Measurements from ENCODE around the gene UBE3C. TPM values are rescaled to one million over a fixed set of nuclear protein-coding genes. Genes with fewer than 3 reads are reported as not detected.

Gene UBE3C
- total RNA-seq, 1 experiment from 2014 or later, result 50.2 TPM

DNA sequence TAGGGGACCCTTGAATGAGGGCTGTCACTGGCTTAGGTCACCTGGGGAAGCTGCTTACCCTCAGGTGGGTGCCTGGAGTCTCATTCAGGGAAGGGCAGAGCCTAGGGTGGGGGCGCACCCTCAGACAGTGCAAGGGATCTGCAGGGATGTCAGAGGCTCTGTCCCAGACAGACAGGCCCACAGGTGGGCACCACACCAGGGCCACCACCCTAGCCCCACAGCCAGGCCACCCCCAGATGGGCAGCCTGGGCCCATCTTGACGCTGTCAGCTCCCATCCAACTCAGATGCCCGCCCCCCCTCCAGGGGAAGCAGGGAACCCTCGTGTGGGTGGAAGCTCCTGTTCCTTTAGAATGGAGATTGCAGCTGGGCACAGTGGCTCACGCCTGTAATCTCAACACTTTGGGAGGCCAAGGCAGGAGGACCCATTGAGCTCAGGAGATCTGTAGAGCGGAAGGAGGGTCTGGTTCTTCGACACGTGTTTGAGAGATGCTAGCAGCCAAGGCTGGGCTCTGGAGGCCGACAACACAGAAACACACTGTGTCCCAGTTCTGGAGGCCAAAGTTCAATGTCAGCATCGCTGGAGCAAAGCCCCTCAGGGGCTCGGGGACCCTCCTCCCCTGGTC lies 139.6 kb downstream of the UBE3C start:
- no peak for DNase-seq (ENCODE audit: low spot score)
- in situ Hi-C loops (cut with HindIII; ENCODE audit: low sequenced_read_pairs), result no loop called here

DNA sequence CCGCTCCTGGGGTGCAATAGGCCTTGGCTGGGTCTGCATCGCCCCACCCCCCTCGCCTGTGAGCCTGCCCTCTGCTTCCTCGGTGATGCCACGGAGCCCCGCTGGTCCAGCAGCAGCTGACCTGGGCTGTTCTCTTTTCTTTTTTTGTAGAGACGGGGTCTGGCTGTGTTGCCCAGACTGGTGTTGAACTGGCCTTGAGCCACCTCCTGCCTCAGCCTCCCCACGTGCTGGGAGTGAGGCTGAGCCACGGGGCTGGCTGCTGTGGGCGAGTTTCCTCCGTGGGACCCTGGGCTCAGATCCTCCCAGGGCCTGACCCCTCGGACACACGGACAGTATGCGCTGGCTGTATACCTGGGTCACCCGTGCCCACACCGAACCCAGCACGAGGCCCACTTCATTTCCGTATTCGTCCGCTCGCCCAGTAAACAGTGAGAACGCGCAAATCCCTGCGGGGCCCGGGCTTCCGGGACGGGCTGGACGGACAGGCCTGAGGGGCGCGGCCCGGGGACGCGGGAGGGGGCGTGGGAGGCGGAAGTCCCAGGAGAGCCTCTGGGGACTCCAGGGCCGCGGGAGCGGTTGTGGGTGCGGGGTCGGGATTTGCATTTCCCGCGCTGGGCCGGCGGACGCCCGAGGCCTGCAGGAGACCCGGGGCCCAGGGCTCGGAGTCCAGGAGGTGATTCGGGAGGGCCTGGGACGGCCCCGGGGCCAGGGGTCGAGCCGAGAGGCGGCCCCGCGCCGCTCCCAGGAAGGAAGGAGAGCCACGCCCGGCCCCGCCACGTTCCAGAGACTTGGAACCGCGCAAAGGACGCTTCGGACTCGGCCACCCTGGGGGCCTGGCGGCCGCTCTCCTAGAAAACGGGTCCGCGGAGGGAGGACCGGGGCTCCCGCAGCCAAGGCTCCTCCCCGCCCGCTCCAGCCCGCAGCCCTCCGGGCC lies 140.3 kb downstream of the UBE3C start:
- no peak for DNase-seq (ENCODE audit: low spot score)
- in situ Hi-C loops (cut with HindIII; ENCODE audit: low sequenced_read_pairs), result no loop called here

DNA sequence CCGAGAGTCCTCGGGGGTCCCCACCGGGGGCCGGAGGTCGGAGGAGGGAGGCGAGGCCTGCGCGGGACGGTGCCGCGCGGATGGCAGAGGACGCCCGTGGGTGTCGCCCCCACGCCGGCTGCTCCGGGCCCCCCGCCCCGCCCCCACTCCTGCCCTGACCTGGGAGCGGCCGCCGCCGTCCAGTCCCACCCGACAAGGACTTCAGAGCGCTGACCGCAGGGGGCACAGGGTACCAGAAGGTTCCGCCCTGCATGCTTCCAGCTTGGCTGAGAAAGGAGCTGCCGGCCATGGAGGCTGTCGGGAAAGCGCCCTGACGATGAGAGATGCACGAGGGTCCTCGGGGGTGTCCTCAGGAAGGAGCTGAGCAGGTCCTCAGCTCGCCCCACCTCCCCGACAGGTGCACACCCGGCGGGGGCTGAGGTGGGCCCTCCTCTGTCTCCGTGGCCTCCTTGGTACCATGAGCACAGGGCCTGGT lies 141.1 kb downstream of the UBE3C start:
- in situ Hi-C loops (cut with HindIII; ENCODE audit: low sequenced_read_pairs), result no loop called here
- no peak for DNase-seq (ENCODE audit: low spot score)

DNA sequence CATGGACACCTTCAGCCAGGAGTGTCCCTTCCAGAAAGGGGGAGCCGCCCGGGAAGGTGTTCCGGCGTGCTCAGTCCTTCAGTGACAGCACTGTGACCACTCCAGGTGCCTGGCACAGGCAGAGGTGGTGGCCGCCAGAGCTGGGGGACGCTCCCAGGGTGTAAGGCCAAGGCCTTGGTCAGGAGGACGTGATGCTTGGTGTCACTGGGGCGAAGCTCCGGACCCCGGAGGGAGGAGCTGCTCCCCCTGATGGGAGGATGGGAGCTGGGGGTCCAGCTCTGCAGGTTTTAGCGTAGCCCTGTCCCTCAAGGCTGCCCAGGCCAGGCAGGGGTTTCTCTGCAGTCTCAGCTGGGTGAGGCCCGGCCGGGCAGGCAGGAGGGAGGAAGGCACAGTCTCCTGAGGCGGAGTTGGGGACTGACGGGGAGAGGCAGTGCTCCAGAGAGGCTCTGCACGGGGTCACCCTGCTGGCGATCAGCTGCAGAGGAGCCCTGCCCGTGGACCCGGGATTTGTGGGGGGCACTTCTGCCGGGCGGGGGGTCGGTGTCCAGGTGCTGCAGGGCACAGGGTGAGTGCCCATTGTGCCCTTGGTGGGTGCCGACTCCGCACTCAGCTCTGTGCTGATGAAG lies 141.6 kb downstream of the UBE3C start:
- in situ Hi-C loops (cut with HindIII; ENCODE audit: low sequenced_read_pairs), result no loop called here
- no peak for DNase-seq (ENCODE audit: low spot score)

DNA sequence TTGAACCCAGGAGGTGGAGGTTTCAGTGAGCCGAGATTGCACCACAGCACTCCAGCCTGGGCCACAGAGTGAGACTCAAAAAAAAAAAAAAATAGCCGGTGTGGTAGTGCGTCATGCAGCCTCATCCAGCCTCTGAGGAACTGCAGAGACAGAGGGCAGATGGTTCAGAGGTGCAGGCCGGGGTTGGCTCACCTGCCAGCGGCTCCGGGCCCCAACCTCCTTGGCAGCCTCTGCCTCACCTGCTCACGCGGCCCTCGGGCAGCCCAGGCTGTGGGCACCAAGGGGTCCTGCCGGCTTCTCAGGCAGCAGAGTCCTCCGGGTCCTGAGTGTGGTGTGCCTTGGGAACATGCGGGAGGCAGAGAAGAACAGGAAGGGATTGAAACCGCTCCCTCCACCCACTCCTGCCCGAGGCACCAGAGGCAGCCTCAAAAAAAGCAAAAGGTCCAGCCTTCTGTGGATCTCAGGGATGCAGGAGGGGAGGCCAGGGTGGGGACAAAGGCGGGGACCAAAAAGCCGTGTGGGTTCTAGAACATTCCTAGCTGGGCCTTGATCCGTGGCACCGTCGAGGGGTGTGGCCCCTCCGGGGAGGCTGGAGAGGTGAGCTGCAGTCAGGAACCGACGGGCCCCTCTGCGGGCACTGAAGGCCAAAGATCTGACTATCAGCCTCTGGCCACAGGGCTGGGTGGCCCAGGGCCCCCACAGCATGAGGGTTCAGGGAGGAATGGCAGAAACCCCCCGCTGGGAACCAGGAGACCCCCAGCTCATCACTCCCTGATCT lies 142.7 kb downstream of the UBE3C start:
- in situ Hi-C loops (cut with HindIII; ENCODE audit: low sequenced_read_pairs), result no loop called here
- no peak for DNase-seq (ENCODE audit: low spot score)

DNA sequence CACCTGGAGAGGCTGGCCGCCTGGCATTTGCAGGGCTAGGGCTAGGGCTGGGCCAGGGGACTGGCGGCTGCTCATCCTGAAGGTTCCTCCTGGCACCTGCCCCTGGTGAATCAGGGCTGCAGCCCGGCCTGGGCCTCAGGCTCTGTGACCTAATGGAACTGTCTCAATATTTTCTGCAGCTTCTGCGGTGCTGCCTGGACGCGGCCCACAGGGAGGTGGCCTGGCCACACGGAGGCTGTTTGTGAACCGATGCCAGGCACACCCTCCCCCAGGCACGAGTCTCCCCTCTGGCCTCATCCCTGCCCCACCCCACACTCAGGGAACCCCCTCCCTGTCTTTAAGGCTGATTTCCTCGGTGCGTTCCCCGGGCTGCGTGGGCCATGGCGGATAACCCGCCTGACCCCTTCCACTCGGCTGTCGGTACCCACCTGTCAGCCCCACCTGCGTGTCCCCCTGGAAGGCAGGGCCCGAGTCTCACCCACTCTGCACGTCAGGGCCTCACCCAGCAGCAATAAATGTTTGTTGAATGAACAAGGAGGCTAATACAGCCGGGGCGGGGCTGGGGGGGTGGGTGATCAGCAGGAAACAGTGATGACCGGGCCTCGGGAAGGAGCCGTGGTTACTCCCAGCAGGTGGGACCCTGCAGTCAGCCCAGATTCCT lies 143.5 kb downstream of the UBE3C start:
- no peak for DNase-seq (ENCODE audit: low spot score)
- in situ Hi-C loops (cut with HindIII; ENCODE audit: low sequenced_read_pairs), result no loop called here

DNA sequence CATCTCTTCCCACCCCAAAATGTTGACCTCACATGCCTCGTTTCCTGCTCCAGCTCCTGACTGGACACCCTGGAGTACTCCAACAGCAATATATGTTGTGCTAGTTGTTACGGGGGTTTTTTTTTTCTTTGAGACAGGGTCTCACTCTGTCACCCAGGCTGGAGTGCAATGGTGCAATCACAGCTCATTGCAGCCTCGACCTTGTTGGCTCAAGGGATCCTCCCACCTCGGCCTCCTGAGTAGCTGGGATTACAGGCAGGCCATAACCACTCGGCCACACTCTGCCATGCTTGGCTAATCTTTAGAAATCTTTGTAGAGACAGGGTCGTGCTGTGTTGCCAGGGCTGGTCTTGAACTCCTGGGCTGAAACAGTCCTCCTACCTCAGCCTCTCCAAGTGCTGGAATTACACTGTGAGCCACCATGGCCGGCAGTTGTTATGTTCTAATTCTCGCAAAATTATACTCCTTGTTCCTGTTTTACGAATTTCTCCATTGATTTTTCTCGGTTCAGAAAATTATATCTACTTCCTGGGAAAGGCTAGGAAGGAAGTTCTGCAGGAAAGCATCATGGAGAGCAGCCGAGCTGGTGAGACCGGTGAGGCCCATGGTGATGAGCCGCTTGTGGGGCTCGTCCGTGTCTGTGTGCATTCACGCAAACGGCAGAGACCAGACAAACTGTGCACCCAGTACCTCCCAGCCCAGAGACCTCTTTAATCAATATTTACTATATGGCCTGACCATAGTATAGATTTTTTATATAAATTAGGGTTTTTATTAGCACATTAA lies 145.7 kb downstream of the UBE3C start:
- in situ Hi-C loops (cut with HindIII; ENCODE audit: low sequenced_read_pairs), result no loop called here
- no peak for DNase-seq (ENCODE audit: low spot score)

DNA sequence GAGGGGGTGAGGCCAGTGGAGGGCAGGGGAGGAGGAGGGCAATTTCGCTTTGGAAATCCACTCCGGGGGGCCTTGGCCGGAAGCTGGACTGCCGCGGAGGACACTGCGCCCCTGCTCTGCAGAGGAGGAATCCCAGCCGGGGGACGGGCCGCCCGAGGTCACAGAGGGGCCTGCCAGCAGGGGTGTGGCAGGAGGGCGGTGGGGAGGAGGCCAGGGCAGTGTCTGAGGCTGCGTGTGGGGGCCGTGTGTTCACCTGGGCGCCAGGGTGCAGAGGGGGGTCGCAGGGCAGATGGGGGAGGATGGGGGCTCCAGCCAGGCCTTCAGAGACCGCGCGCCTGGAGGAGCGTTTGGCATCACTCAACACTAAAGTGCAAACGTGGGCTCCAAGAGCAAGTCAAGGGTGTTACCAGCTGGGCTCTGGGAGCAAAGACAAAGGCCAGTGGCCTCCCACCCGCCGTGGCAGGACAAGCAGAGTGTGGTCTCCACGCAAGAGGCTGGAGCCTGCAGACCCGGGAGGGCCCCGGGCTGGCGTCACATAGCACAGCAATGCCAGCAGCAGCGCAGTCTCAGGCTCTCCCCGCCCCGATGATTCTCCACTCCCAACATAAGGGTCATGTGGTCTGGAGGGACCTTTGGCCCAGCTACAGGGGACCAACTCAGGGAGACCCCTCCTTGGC lies 152.8 kb downstream of the UBE3C start:
- DNase-seq (ENCODE audit: low spot score), result no peak
- in situ Hi-C loops (cut with HindIII; ENCODE audit: low sequenced_read_pairs), result no loop called here

DNA sequence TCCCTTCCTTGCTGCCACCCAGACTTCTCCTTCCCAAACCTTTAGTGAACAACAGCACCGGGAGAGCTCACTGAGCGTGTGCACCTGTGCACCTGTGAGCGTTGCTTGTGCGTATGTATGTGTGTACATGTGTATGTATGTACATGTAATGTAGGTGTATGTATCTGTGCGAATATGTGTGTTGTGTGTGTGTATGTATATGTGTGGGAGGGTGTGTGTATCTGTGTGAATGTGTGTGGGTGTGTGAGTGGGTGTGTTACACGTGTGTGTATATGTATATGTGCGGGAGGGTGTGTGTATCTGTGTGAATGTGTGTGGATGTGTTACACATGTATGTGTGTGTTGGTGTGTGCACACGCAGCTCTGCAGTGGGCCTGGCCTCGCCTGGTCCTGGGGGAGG lies 153.5 kb downstream of the UBE3C start:
- in situ Hi-C loops (cut with HindIII; ENCODE audit: low sequenced_read_pairs), result no loop called here
- DNase-seq (ENCODE audit: low spot score), result no peak

DNA sequence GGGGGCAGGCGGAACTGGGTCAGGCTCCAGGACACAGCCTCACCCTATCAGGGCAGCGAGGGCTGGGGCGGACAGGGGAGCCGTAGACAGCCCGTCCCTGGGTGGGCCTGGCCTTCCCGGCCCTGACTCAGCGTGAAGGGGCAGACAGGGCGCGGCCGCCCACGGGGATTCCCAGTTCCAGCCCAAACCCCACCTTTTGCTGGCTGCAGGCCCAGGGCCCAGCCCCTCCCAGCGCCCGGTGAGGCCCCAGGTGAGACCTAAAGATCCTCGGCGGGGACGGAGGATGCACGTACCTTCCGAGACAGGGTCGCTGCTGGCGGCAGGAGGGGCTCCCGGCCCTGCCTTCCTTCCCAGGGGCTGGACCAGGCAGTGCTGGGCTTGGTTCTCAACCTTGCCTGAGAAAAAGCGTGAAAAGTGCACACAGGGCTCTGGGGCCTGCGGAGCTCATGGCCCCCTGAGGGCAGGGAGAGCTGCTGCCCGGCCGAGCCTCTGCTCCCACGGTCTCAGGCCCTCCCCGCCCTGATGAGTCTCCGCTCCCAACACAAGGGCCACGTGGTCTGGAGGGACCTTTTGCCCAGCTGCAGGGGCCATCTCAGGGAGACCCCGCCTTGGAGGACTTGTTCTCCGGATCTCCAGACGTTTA lies 154.2 kb downstream of the UBE3C start:
- in situ Hi-C loops (cut with HindIII; ENCODE audit: low sequenced_read_pairs), result no loop called here
- DNase-seq (ENCODE audit: low spot score), result no peak

DNA sequence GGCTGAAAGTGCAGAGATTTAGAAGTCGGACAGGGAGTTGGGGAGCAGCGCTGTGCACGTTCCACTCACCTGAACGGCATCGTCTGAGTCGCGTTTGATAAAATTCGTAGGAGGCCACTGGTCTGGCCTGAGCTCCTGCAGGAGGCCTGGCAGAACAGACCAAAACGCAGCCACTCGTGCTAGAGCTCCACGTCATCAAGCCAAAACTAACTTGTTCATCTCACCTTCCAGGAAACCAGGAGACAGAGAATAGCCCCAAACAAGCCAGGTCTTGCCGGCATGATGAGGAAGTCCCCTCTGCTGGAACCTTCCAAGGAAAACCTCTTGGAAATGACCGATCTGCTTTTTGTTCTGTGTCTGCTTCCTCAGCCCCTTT lies 154.7 kb downstream of the UBE3C start:
- no peak for DNase-seq (ENCODE audit: low spot score)
- in situ Hi-C loops (cut with HindIII; ENCODE audit: low sequenced_read_pairs), result no loop called here

DNA sequence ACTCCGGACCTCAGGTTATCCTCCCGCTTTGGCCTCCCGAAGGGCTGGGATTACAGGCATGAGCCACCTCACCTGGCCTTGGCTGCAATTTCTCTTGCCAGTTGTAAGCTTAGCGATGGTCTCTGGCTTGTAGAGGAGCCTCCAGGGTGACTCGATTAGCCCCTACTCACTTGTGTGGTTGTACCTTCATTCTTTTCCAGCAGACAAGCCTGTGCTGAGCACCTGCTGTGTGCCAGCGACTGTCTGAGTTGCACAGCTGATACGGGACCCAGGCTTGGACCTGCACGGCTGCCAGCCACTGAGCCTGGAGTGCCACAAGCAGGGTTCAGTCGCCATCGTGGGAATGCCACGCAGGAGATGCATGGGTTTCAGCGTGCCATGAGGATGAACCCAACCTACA lies 156.0 kb downstream of the UBE3C start:
- no peak for DNase-seq (ENCODE audit: low spot score)
- in situ Hi-C loops (cut with HindIII; ENCODE audit: low sequenced_read_pairs), result no loop called here

DNA sequence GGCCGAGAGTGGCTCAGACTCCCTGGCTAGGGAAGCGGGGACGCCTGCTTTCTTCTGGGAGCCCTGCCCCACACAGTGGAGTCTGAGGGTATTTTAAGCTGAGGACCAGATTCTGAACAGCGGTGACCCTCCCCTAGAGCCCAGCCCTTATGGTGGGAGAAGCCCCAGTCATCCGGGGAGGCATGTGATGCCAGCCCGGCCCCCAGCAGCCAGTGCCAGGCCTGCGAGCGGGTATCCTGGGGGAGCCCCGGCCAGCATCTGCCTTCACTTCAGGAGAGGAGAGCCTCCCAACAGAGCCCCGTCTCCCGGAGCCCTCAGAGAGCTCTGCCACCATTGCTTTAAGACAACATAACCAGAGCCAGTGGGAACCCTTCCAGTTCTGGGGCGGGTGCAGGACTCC lies 156.6 kb downstream of the UBE3C start:
- DNase-seq (ENCODE audit: low spot score), result no peak
- in situ Hi-C loops (cut with HindIII; ENCODE audit: low sequenced_read_pairs), result no loop called here

DNA sequence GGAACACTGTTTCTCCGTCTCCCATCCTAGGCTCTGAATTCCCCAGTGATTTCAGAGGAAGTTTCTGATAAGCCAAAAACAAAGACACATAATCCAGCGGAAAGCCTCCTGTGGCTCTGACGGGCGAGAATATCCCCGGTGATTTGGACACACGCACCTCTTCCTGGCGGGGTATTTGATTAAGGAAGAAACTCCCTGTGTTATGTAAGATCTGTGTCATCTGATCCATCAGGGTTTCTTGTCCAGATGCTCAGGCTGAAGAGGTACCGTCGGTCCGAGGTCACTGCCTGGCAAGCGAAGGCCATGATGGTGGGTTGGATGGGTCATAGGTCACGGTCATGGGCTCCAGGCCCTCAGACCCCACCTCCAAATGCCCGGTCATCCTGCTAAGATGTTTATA lies 158.5 kb downstream of the UBE3C start:
- in situ Hi-C loops (cut with HindIII; ENCODE audit: low sequenced_read_pairs), result no loop called here
- DNase-seq (ENCODE audit: low spot score), result no peak

DNA sequence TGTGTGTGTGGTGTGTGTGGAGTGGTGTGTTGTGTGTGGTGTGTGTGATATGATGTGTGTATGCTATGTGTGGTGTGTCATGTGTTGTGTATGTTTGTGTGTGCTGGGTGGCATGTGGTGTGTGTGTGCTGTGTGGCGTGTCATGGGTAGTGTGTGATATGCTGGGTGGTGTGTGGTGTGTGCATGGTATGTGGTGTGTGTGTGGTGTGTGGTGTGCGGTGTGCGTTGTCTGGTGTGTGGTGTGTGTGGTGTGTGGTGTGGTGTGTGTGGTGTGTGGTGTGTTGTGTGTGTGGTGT lies 160.5 kb downstream of the UBE3C start:
- no peak for DNase-seq (ENCODE audit: low spot score)
- in situ Hi-C loops (cut with HindIII; ENCODE audit: low sequenced_read_pairs), result no loop called here

DNA sequence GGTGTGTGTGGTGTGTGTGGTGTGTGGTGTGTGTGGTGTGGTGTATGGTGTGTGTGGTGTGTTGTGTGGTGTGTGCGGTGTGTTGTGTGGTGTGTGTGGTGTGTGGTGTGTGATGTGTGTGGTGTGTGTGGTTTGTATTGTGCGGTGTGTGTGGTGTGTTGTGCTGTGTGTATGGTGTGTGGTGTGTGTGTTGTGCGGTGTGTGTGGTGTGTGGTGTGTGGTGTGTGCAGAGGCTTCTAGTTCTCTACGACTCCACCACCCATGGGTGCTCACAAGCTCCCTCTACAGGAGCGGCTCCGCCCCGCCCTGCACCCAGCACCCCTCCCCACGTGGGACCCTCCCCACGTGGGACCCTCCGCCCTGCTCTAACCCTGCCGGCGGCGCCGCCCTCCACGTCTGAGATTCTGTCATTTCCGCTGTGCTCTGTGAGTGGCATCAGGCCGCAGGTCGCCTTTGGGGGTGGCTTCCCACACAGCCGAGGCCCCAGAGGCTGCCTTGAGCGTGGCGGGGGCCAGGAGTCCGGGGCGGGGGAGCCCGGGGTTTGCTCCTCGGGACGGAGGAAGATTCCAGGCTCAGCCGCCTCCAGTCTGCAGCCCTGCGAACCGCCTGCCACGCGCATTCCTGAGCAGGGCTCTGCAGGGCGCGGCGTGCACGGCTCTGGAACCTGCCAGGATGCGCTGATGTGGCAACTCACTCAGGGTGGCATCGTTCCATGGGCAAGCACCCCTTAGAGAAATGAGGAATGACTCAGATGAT lies 161.1 kb downstream of the UBE3C start:
- in situ Hi-C loops (cut with HindIII; ENCODE audit: low sequenced_read_pairs), result no loop called here
- DNase-seq (ENCODE audit: low spot score), result no peak

DNA sequence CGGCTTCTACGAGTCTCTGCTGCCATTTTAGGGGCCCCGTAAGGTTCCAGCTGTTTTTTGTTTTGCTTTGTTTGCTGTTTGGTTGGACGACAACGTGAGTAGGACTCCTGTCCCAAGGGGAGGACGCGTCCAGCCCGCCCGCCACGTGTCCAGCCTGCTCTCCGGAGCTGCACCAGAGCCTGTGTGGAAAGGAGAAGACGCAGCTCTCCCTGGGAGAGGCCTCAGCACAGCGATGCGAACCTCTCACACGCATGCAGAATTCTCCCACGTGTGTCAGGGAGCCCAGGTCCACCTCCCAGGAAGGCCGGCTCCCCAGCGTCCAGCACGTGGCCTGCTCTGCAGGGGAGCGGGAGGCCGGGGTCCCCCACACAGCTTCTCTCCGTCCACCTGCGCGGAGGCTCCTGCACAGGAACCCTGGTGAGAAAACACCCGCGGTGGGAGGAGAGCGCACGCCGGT lies 161.7 kb downstream of the UBE3C start:
- in situ Hi-C loops (cut with HindIII; ENCODE audit: low sequenced_read_pairs), result no loop called here
- no peak for DNase-seq (ENCODE audit: low spot score)
